H1 (cell line): ENCODE data around the gene SLCO2A1. TPM values are rescaled to one million over a fixed set of nuclear protein-coding genes. Genes with fewer than 3 reads are reported as not detected.

Source experiments
- CTCF ChIA-PET: fragments of 300-600 bp; sonication (Branson Sonifier 250); formaldehyde crosslinking; loops from one replicate; lab custom pipeline; 2021; ENCODE audit not compliant: partially characterized antibody; lab: Charles Lee
- POLR2A ChIA-PET: fragments of 300-600 bp; sonication (Branson Sonifier 250); formaldehyde crosslinking; loops from one replicate; lab custom pipeline; 2021; ENCODE audit warnings: inconsistent platforms; ENCODE audit not compliant: partially characterized antibody; lab: Charles Lee
- DNase-seq, 2 experiments: peaks; one replicate each; pipeline versions ENCODE4 v3.0.0 to v3.0.0-alpha.2; 2010 to 2022; ENCODE audit warnings: low spot score in 2 of 2, low read depth in 1 of 2, mixed read lengths in 1 of 2
- FAIRE-seq: peaks from 2 replicates; lab custom pipeline; 2011; peaks lifted over from hg19 to GRCh38; lab: Jason Lieb, UNC
- H2AFZ ChIP-seq: 2 replicates; pipeline ENCODE4 v1.8.1; 2012; ENCODE audit warnings: low read length, inconsistent platforms
- H2AK5ac ChIP-seq: 2 replicates; pipeline ENCODE4 v1.6.1; 2013; ENCODE audit warnings: low read depth, low read length
- H2BK120ac ChIP-seq: replicated peaks from 2 replicates; pipeline ENCODE3; 2013; ENCODE audit warnings: low read depth, low read length, inconsistent platforms
- H2BK12ac ChIP-seq: 2 replicates; pipeline ENCODE4 v1.6.1; 2013; ENCODE audit warnings: low read depth, low read length
- H2BK15ac ChIP-seq: 2 replicates; pipeline ENCODE4 v1.6.1; 2013; ENCODE audit warnings: low read length
- H2BK20ac ChIP-seq: 2 replicates; pipeline ENCODE4 v1.6.1; 2013; ENCODE audit warnings: low read length
- H2BK5ac ChIP-seq: 2 replicates; pipeline ENCODE4 v1.6.1; 2013; ENCODE audit warnings: low read depth, low read length
- H3K14ac ChIP-seq: 2 replicates; pipeline ENCODE4 v1.6.1; 2013; ENCODE audit warnings: inconsistent platforms; ENCODE audit not compliant: insufficient read length
- H3K18ac ChIP-seq: 2 replicates; pipeline ENCODE4 v1.6.1; 2013; ENCODE audit warnings: low read length; ENCODE audit errors: extremely low read depth
- H3K23ac ChIP-seq: 2 replicates; pipeline ENCODE4 v1.6.1; 2013; ENCODE audit warnings: inconsistent platforms; ENCODE audit not compliant: insufficient read length
- H3K23me2 ChIP-seq: 2 replicates; pipeline ENCODE4 v1.6.1; 2013; ENCODE audit warnings: low read depth, low read length
- H3K27ac ChIP-seq: 2 replicates; pipeline ENCODE4 v1.6.1; 2011; ENCODE audit warnings: low read depth, low read length, inconsistent platforms
- H3K27me3 ChIP-seq, 4 experiments: replicated peaks in 1 of 4; 1 replicate in 1 of 4; 2 replicates in 3 of 4; pipeline versions ENCODE4 v1.6.1 to v1.8.1; 2011 to 2013; ENCODE audit warnings: low read length in 3 of 4, mild to moderate bottlenecking in 3 of 4, inconsistent platforms in 2 of 4, mixed read lengths in 2 of 4, moderate library complexity in 1 of 4; ENCODE audit not compliant: control insufficient read depth in 3 of 4, insufficient read depth in 3 of 4; ENCODE audit errors: extremely low read depth in 1 of 4
- H3K36me3 ChIP-seq, 4 experiments: 2 replicates each; pipeline versions ENCODE4 v1.6.1 to v1.8.1; 2011 to 2013; ENCODE audit warnings: mild to moderate bottlenecking in 4 of 4, low read length in 3 of 4, moderate library complexity in 2 of 4, control low read depth in 1 of 4, inconsistent platforms in 1 of 4; ENCODE audit not compliant: insufficient read depth in 4 of 4, control insufficient read depth in 2 of 4
- H3K4ac ChIP-seq: replicated peaks from 2 replicates; pipeline ENCODE3; 2013; ENCODE audit warnings: low read length, low read depth, mixed read lengths, inconsistent platforms; ENCODE audit not compliant: insufficient read length
- H3K4me1 ChIP-seq, 4 experiments: replicated peaks in 1 of 4; 1 replicate in 1 of 4; 2 replicates in 3 of 4; pipeline versions ENCODE4 v1.6.1 to v1.8.1; 2011 to 2013; ENCODE audit warnings: low read length in 3 of 4, inconsistent platforms in 2 of 4, mixed read lengths in 1 of 4; ENCODE audit not compliant: insufficient read depth in 4 of 4, control insufficient read depth in 3 of 4
- H3K4me2 ChIP-seq, 2 experiments: 2 replicates each; pipeline versions ENCODE4 v1.6.1 to v1.8.1; 2011 to 2013; ENCODE audit warnings: low read depth in 2 of 2, low read length in 2 of 2, control low read depth in 1 of 2, inconsistent platforms in 1 of 2, mild to moderate bottlenecking in 1 of 2; ENCODE audit not compliant: insufficient read depth in 1 of 2
- H3K4me3 ChIP-seq, 4 experiments: fragments of 200-600, 300-600 bp in 1 of 4; sonication (generic), shearing (Covaris generic), sonication (Bioruptor Twin) in 1 of 4; 2 replicates each; pipeline versions ENCODE4 v1.5.1 to v1.8.1; 2011 to 2016; ENCODE audit warnings: low read length in 4 of 4, low read depth in 3 of 4, control low read depth in 2 of 4, inconsistent platforms in 2 of 4, mild to moderate bottlenecking in 2 of 4, mixed read lengths in 1 of 4, moderate library complexity in 1 of 4; ENCODE audit not compliant: insufficient read depth in 2 of 4; ENCODE audit errors: extremely low read depth in 1 of 4
- H3K56ac ChIP-seq: replicated peaks from 2 replicates; pipeline ENCODE3; 2013; ENCODE audit warnings: low read depth, mild to moderate bottlenecking, mixed read lengths, low read length, inconsistent platforms; ENCODE audit not compliant: insufficient read length
- H3K79me1 ChIP-seq: 2 replicates; pipeline ENCODE4 v1.6.1; 2013; ENCODE audit warnings: low read depth, low read length, control low read depth
- H3K79me2 ChIP-seq, 2 experiments: 2 replicates each; pipeline versions ENCODE4 v1.6.1 to v1.8.1; 2012 to 2013; ENCODE audit warnings: low read length in 2 of 2, mild to moderate bottlenecking in 2 of 2, inconsistent platforms in 1 of 2; ENCODE audit not compliant: insufficient read depth in 2 of 2, control insufficient read depth in 1 of 2
- H3K9ac ChIP-seq, 4 experiments: replicated peaks in 1 of 4; 1 replicate in 1 of 4; 2 replicates in 3 of 4; pipeline versions ENCODE4 v1.6.1 to v1.8.1; 2011 to 2013; ENCODE audit warnings: low read depth in 3 of 4, low read length in 3 of 4, control low read depth in 2 of 4, mild to moderate bottlenecking in 2 of 4, moderate library complexity in 2 of 4, inconsistent platforms in 1 of 4; ENCODE audit errors: extremely low read depth in 1 of 4
- H3K9me3 ChIP-seq, 2 experiments: 2 replicates each; pipeline versions ENCODE4 v1.6.1 to v1.8.1; 2012 to 2013; ENCODE audit warnings: mild to moderate bottlenecking in 2 of 2, moderate library complexity in 2 of 2, control low read depth in 1 of 2, inconsistent platforms in 1 of 2, low read depth in 1 of 2, low read length in 1 of 2, mixed read lengths in 1 of 2; ENCODE audit not compliant: insufficient read depth in 2 of 2
- H4K20me1 ChIP-seq, 2 experiments: replicated peaks in 1 of 2; 2 replicates each; pipeline versions ENCODE3 to v1.8.1; 2011 to 2013; ENCODE audit warnings: inconsistent platforms in 2 of 2, low read length in 2 of 2, mild to moderate bottlenecking in 1 of 2; ENCODE audit not compliant: insufficient read depth in 2 of 2, control insufficient read depth in 1 of 2
- H4K5ac ChIP-seq: 2 replicates; pipeline ENCODE4 v1.6.1; 2013; ENCODE audit warnings: low read length, low read depth, mixed read lengths, inconsistent platforms; ENCODE audit not compliant: insufficient read length
- H4K8ac ChIP-seq: 2 replicates; pipeline ENCODE4 v1.8.0; 2013; ENCODE audit warnings: mild to moderate bottlenecking, moderate library complexity, low read length, inconsistent platforms; ENCODE audit not compliant: insufficient read depth; ENCODE audit errors: extremely low read depth
- H4K91ac ChIP-seq: replicated peaks from 2 replicates; pipeline ENCODE3; 2013; ENCODE audit warnings: low read length, mixed read lengths, inconsistent platforms; ENCODE audit not compliant: insufficient read length
- BRCA1 ChIP-seq: IDR thresholded peaks from 2 replicates; pipeline ENCODE4 v1.6.1; 2012; ENCODE audit warnings: low read depth, low read length, improper control_type of control experiment
- CEBPB ChIP-seq: IDR thresholded peaks from 2 replicates; pipeline ENCODE4 v1.6.1; 2012; ENCODE audit warnings: low read depth, low read length
- CREB1 ChIP-seq: IDR thresholded peaks from 2 replicates; pipeline ENCODE4 v1.6.1; 2012; ENCODE audit warnings: inconsistent platforms
- POLR2A ChIP-seq, 2 experiments: IDR thresholded peaks; 1 replicate in 1 of 2; 2 replicates in 1 of 2; pipeline ENCODE4 v1.6.1; 2011; ENCODE audit warnings: low read depth in 2 of 2, low read length in 2 of 2, mild to moderate bottlenecking in 2 of 2; ENCODE audit errors: control extremely low read depth in 1 of 2
- POLR2AphosphoS5 ChIP-seq: IDR thresholded peaks from 2 replicates; pipeline ENCODE4 v1.6.1; 2011; ENCODE audit warnings: low read depth, low read length
- RAD21 ChIP-seq, 2 experiments: IDR thresholded peaks in 1 of 2; conservative IDR thresholded peaks in 1 of 2; 2 replicates each; pipeline ENCODE4 v1.6.1; 2011; ENCODE audit warnings: low read depth in 2 of 2, low read length in 2 of 2, improper control_type of control experiment in 1 of 2, inconsistent platforms in 1 of 2, mild to moderate bottlenecking in 1 of 2, moderate library complexity in 1 of 2
- SP1 ChIP-seq: IDR thresholded peaks from 2 replicates; pipeline ENCODE4 v1.6.1; 2011; ENCODE audit warnings: low read depth, low read length
- SP4 ChIP-seq: IDR thresholded peaks from 2 replicates; pipeline ENCODE4 v1.6.1; 2012; ENCODE audit warnings: low read length, inconsistent platforms
- YY1 ChIP-seq: IDR thresholded peaks from 2 replicates; pipeline ENCODE4 v1.6.1; 2011; ENCODE audit warnings: low read depth, mild to moderate bottlenecking, low read length
- WGBS, 2 experiments: shearing (Covaris generic) in 1 of 2; methylation state at CpG; one replicate each; pipeline versions ENCODE4 v1.1.6 to v1.1.7; 2013 to 2015; ENCODE audit warnings: low lambda C conversion rate in 2 of 2, mixed read lengths in 2 of 2, inconsistent platforms in 1 of 2, low coverage in 1 of 2, missing lambda C conversion rate in 1 of 2; ENCODE audit not compliant: insufficient replicate concordance in 2 of 2, insufficient coverage in 1 of 2, insufficient read length in 1 of 2; ENCODE audit errors: extremely low coverage in 1 of 2, missing lambda C conversion rate in 1 of 2; 5-methylcytosine and 5-hydroxymethylcytosine counted together
- polyA plus RNA-seq, 7 experiments: library from polyadenylated mRNA; depleted of rRNA in 3 of 7; stranded (reverse) in 5 of 7; unstranded in 2 of 7; fragments of >200 nt in 5 of 7; fragments of 200-250 nt in 2 of 7; gene quantifications; 1 replicate in 5 of 7; 2 replicates in 1 of 7; 4 replicates in 1 of 7; pipeline versions ENCODE4 v1.2.1 to v1.2.3, GENCODE V29; 2011 to 2013; ENCODE audit warnings: missing spikeins in 2 of 7, mixed read lengths in 2 of 7
- total RNA-seq: library from RNA; stranded (reverse); fragmentation: NEBNext Ultra II Directional; extraction: Animal tissue kit (Norgen Biotek cat#: 25700); gene quantifications from 2 replicates; pipeline ENCODE4 v1.2.1, GENCODE V29; 2021
- TF ChIP-seq, protein P1 (sequence below): IDR thresholded peaks from 2 replicates; pipeline ENCODE4 v1.6.1; 2012; ENCODE audit warnings: inconsistent platforms
- TF ChIP-seq, protein P2 (sequence below): IDR thresholded peaks from 2 replicates; pipeline ENCODE4 v1.6.1; 2012; ENCODE audit warnings: low read length, inconsistent platforms

Gene SLCO2A1
- total and polyA plus RNA-seq, 2 of the 8 experiments (the other 6 are each of a cell fraction or from before 2014, with no cell fraction given): 1.1 to 2.3 TPM

DNA sequence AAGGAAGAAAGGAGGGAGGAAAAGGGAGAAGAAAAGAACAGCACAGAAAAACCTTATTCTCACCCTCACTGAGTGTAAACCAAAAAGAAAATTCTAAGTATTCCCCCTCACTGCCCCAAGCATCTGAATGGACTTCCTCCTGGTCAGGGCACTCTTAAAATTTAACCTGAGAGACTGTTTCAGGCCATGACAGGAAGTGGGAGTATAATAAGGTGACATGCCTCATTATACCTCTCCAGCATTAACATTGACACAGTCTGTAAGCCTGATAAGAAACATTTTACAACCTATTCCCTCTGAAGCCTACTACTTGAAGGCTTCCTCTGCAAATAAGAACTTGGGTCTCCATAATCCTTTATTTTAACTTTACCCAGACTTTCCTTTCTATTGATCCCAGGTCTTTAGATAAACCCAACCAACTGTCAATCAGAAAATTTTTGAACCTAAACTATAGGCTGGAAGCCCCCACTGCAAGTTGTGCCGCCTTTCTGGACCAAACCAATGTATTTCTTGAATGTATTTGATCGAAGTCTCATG lies 41.7 kb downstream of the SLCO2A1 start:
- no peak overlapping the region for H3K4ac ChIP-seq
- TF ChIP-seq BRCA1 (no peak), RAD21 (IDR thresholded peaks at IDR 0.05 in 1 of 2, conservative IDR thresholded peaks at IDR 0.05 in 1 of 2; ENCODE audit: low read depth in 2 of 2, low read length in 2 of 2) (no peak), CREB1 (no peak), CEBPB (no peak), POLR2A (IDR thresholded peaks at IDR 0.05; ENCODE audit: control extremely low read depth in 1 of 2, low read depth in 2 of 2, low read length in 2 of 2) (no peak), YY1 (no peak), SP1 (no peak), POLR2AphosphoS5 (no peak), SP4 (no peak)
- TF ChIP-seq, protein P1, sequence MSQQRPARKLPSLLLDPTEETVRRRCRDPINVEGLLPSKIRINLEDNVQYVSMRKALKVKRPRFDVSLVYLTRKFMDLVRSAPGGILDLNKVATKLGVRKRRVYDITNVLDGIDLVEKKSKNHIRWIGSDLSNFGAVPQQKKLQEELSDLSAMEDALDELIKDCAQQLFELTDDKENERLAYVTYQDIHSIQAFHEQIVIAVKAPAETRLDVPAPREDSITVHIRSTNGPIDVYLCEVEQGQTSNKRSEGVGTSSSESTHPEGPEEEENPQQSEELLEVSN: no peak
- TF ChIP-seq, protein P2, sequence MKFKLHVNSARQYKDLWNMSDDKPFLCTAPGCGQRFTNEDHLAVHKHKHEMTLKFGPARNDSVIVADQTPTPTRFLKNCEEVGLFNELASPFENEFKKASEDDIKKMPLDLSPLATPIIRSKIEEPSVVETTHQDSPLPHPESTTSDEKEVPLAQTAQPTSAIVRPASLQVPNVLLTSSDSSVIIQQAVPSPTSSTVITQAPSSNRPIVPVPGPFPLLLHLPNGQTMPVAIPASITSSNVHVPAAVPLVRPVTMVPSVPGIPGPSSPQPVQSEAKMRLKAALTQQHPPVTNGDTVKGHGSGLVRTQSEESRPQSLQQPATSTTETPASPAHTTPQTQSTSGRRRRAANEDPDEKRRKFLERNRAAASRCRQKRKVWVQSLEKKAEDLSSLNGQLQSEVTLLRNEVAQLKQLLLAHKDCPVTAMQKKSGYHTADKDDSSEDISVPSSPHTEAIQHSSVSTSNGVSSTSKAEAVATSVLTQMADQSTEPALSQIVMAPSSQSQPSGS: no peak
- no peak overlapping the region for H3K56ac ChIP-seq
- H2BK12ac ChIP-seq: peak overlapping the region; percentile 81; the same call in 1 of the 2 replicates
- no peaks in the 10 kb centered on the region for H3K23me2 ChIP-seq
- no peaks in the 10 kb centered on the region for H4K20me1 ChIP-seq
- H2AK5ac ChIP-seq: no peak overlapping the region
- no peak overlapping the region for H3K23ac ChIP-seq
- POLR2A ChIA-PET: interaction anchor here (1.1 to 1.6 kb wide), 2 partner anchors 10 to 12 kb away, joined by 3 to 5 read pairs; no protein-coding TSS in a partner anchor
- H3K36me3 ChIP-seq: no peaks in the 10 kb centered on the region
- peak overlapping the region in 1 of 2 experiments; percentile 50; a peak in 2 of 4 replicates for H3K4me2 ChIP-seq
- H3K4me1 ChIP-seq: peaks cover 3 to 20% (median 8%) of the 10 kb centered on the region in 4 experiments; a peak in 5 of 7 replicates
- CTCF ChIA-PET: no interaction called here
- H4K8ac ChIP-seq: no peak overlapping the region
- no peaks in the 10 kb centered on the region for H3K79me2 ChIP-seq
- H2BK15ac ChIP-seq: no peak overlapping the region
- peak overlapping the region; percentile 64; the same call in 1 of the 2 replicates for H3K18ac ChIP-seq
- no peak overlapping the region for H3K4me3 ChIP-seq
- H3K79me1 ChIP-seq: no peaks in the 10 kb centered on the region
- H3K9ac ChIP-seq: no peak overlapping the region
- DNase-seq (no peak), FAIRE-seq (no peak)
- H2BK120ac ChIP-seq: no peak overlapping the region
- no peak overlapping the region for H4K5ac ChIP-seq
- H2AFZ ChIP-seq: no peak overlapping the region
- 0 out of 2 replicates have a peak overlapping the region, but pooled peaks have one; percentile 9 for H2BK20ac ChIP-seq
- H3K27me3 ChIP-seq: peaks cover 0 to 6% (median 0%) of the 10 kb centered on the region in 4 experiments; a peak in 3 of 7 replicates
- peak overlapping the region; percentile 61 for H4K91ac ChIP-seq
- 94% methylated on average over 2 of the region's 2 CpGs; no CpG with 5 or more reads in 1 of the 2 experiments for WGBS, 2 experiments
- H3K14ac ChIP-seq: no peak overlapping the region
- peak overlapping the region; percentile 68; the same call in 1 of the 2 replicates for H2BK5ac ChIP-seq
- H3K9me3 ChIP-seq: no peaks in the 10 kb centered on the region
- H3K27ac ChIP-seq: no peak overlapping the region
